ENCODE data around the gene TBC1D2B. TPM values are rescaled to one million over a fixed set of nuclear protein-coding genes. Genes with fewer than 3 reads are reported as not detected.
A peak's percentile ranks its signal among the peaks of the same experiment; 100 is the strongest.

The TBC1D2B gene
- total and polyA plus RNA-seq, 2 experiments from 2014 or later, result 24.8 to 38.4 TPM

DNA sequence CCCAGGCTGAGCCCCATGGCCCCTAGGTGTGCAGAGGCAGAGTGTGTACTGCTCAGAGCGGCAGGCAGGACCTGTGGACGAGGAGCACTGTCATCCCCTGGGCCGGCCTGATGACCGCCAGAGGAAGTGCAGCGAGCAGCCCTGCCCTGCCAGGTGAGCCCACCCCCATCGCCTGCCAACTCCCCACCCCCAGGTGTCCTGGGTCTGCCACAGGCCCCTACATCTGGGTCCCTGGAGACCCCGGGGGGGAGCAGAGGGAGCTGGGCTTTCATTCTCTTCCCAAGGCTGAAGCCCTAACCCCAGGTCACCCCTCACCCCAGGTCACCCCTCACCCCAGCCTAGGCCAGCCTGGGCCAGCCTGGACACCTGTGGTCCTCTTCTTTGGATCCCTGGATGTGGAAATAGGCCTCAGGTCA, 93.1 kb downstream of the TBC1D2B start:
- Histone ChIP-seq H3K36me3 (replicated peaks; ENCODE audit: insufficient read depth, low read depth) (no peaks in the 10 kb centered on the region), H3K4me2 (no peak overlapping the region), H2AFZ (no peak overlapping the region), H3K4me1 (ENCODE audit: insufficient read depth) (no peaks in the 10 kb centered on the region), H3K9me2 (replicated peaks; ENCODE audit: insufficient read depth) (no peaks in the 10 kb centered on the region), H3K79me2 (no peaks in the 10 kb centered on the region), H3K4me3 (no peak overlapping the region), H3K27me3 (no peaks in the 10 kb centered on the region), H3K27ac (no peak overlapping the region), H4K20me1 (ENCODE audit: insufficient read depth, poor library complexity, severe bottlenecking) (no peaks in the 10 kb centered on the region), H3K9me3 (ENCODE audit: low read depth) (no peaks in the 10 kb centered on the region)
- no peak for DNase-seq (ENCODE audit: low spot score)
- no peak for TF ChIP-seq EZH2 (IDR thresholded peaks at IDR 0.05; ENCODE audit: borderline replicate concordance)
- TF ChIP-seq EZH2phosphoT487 (IDR thresholded peaks at IDR 0.05; ENCODE audit: low read depth, severe bottlenecking, unreplicated experiment), result no peak
- TF ChIP-seq, protein P1, sequence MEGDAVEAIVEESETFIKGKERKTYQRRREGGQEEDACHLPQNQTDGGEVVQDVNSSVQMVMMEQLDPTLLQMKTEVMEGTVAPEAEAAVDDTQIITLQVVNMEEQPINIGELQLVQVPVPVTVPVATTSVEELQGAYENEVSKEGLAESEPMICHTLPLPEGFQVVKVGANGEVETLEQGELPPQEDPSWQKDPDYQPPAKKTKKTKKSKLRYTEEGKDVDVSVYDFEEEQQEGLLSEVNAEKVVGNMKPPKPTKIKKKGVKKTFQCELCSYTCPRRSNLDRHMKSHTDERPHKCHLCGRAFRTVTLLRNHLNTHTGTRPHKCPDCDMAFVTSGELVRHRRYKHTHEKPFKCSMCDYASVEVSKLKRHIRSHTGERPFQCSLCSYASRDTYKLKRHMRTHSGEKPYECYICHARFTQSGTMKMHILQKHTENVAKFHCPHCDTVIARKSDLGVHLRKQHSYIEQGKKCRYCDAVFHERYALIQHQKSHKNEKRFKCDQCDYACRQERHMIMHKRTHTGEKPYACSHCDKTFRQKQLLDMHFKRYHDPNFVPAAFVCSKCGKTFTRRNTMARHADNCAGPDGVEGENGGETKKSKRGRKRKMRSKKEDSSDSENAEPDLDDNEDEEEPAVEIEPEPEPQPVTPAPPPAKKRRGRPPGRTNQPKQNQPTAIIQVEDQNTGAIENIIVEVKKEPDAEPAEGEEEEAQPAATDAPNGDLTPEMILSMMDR (IDR thresholded peaks at IDR 0.05; ENCODE audit: poor library complexity), result no peak
- WGBS (ENCODE audit: low lambda C conversion rate, missing lambda C conversion rate), result no CpG with 5 or more reads among the region's 7 CpGs

DNA sequence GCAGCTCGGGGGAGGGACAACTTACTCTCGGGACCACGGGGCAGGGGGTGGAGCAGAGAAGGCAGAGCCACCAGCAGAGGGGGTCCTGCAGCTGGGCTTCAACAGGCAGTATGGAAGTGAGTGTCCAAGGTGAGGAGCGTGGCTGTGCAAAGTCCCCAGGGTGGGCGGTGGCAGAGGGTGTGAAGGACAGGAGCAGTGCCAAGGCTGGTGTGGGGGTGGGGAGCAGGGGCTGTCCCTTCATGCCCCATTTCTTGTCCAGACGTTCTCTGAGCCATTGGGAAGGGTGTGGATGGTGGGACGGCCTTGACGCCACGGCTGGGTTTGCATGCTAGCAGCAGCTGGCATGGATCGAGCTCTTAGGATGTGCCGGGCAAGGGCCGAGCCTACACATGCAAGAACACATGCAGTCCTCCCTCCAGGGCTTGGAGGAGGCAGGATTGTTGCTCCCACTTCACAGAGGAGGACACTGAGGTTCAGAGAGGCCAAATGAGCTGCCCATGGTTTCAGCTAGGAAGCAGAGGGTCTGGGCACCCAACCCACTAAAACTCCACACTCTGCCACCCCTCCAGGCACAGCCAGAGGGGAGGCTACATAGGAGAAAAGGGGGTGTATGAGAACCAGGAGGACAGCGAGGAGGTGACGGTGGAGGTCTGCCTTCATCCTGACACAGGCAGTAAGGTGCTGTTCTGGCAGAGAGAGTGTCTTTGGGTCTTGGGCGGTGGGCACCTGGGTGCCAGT, 93.6 kb downstream of the TBC1D2B start:
- no peak for DNase-seq (ENCODE audit: low spot score)
- Histone ChIP-seq H3K4me3 (no peak overlapping the region), H4K20me1 (ENCODE audit: insufficient read depth, poor library complexity, severe bottlenecking) (no peaks in the 10 kb centered on the region)

DNA sequence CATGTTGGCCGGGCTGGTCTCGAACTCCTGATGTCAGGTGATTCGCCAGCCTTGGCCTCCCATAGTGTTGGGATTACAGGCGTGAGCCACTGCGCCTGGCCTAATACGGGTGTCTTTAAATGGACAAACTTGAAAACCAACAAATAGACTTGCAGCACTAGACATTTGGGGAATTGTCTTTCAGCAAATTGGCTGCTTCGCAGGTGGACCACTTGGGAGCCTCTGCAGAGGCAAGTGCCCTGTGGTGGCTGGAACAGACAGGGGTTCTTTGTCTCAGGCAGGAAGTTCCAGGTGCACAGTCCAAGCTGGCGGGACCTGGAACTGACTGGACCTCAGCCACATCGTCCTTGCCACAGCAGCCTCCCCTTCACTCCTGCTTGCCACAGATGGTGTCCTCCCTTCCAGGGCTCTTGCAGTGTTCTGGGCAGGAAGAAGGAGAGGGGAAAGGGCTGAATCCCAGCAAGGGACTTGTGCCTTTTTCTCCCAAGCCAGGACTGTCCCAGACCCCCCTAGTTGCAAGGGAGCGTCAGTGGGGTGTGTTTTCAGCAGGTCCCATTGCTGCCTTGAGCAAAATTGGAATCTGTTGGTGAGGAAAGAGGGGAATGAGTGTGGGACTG, 94.3 kb downstream of the TBC1D2B start:
- Histone ChIP-seq H3K27ac (no peak overlapping the region), H3K9me3 (ENCODE audit: low read depth) (no peaks in the 10 kb centered on the region), H3K79me2 (no peaks in the 10 kb centered on the region), H3K4me3 (no peak overlapping the region), H2AFZ (no peak overlapping the region), H3K4me2 (no peak overlapping the region), H4K20me1 (ENCODE audit: insufficient read depth, poor library complexity, severe bottlenecking) (no peaks in the 10 kb centered on the region), H3K4me1 (ENCODE audit: insufficient read depth) (no peaks in the 10 kb centered on the region), H3K36me3 (replicated peaks; ENCODE audit: insufficient read depth, low read depth) (no peaks in the 10 kb centered on the region), H3K27me3 (no peaks in the 10 kb centered on the region), H3K9me2 (replicated peaks; ENCODE audit: insufficient read depth) (no peaks in the 10 kb centered on the region)
- DNase-seq (ENCODE audit: low spot score), result no peak
- 75% methylated on average over 10 of the region's 10 CpGs for WGBS (ENCODE audit: low lambda C conversion rate, missing lambda C conversion rate)
- TF ChIP-seq, protein P1 (IDR thresholded peaks at IDR 0.05; ENCODE audit: poor library complexity), result no peak
- TF ChIP-seq EZH2 (IDR thresholded peaks at IDR 0.05; ENCODE audit: borderline replicate concordance) (no peak), EZH2phosphoT487 (IDR thresholded peaks at IDR 0.05; ENCODE audit: low read depth, severe bottlenecking, unreplicated experiment) (no peak)

More for the DNA sequence above, 93.6 kb downstream of the TBC1D2B start:
- Histone ChIP-seq H3K9me3 (ENCODE audit: low read depth) (no peaks in the 10 kb centered on the region), H3K27ac (no peak overlapping the region), H3K79me2 (no peaks in the 10 kb centered on the region), H3K27me3 (no peaks in the 10 kb centered on the region), H3K4me2 (no peak overlapping the region), H2AFZ (no peak overlapping the region), H3K36me3 (replicated peaks; ENCODE audit: insufficient read depth, low read depth) (no peaks in the 10 kb centered on the region), H3K4me1 (ENCODE audit: insufficient read depth) (no peaks in the 10 kb centered on the region), H3K9me2 (replicated peaks; ENCODE audit: insufficient read depth) (no peaks in the 10 kb centered on the region)
- WGBS (ENCODE audit: low lambda C conversion rate, missing lambda C conversion rate), result 68% methylated on average over 12 of the region's 15 CpGs
- TF ChIP-seq, protein P1 (IDR thresholded peaks at IDR 0.05; ENCODE audit: poor library complexity), result peak; percentile 5
- no peak for TF ChIP-seq EZH2 (IDR thresholded peaks at IDR 0.05; ENCODE audit: borderline replicate concordance)
- no peak for TF ChIP-seq EZH2phosphoT487 (IDR thresholded peaks at IDR 0.05; ENCODE audit: low read depth, severe bottlenecking, unreplicated experiment)
